SK-N-SH (cell line): ENCODE data around the gene S100A8. TPM values are rescaled to one million over a fixed set of nuclear protein-coding genes. Genes with fewer than 3 reads are reported as not detected.

Source experiments
- CTCF ChIA-PET: fragments of 300-600, 350-600 bp; formaldehyde crosslinking; extraction: SDS; loops from one replicate; lab custom pipeline; 2021; lab: Yijun Ruan, JAX
- POLR2A ChIA-PET: fragments of 350-600 bp; sonication (Branson Sonifier 250); formaldehyde crosslinking; extraction: SDS; loops from one replicate; lab custom pipeline; 2020; ENCODE audit warnings: antibody characterized with exemption, inconsistent platforms; lab: Yijun Ruan, JAX
- DNase-seq: peaks from one replicate; pipeline ENCODE4 v3.0.0; 2012
- H2AFZ ChIP-seq: fragments of 200-600 bp; sonication (generic); 2 replicates; pipeline ENCODE4 v1.8.1; 2016; ENCODE audit warnings: antibody characterized with exemption, mild to moderate bottlenecking, low read depth
- H3F3A ChIP-seq: fragments of 200-600 bp; sonication (generic); replicated peaks from 2 replicates; pipeline ENCODE3; 2016; ENCODE audit warnings: antibody characterized with exemption, mild to moderate bottlenecking; ENCODE audit not compliant: insufficient read depth
- H3K27ac ChIP-seq, 2 experiments: fragments of 200-500 bp in 1 of 2; fragments of 200-600 bp in 1 of 2; sonication (Bioruptor generic) in 1 of 2; sonication (generic), shearing (Covaris generic) in 1 of 2; 2 replicates each; pipeline versions ENCODE4 v1.5.1 to v1.6.1; 2014 to 2016; ENCODE audit warnings: low read depth in 2 of 2, inconsistent platforms in 1 of 2, low read length in 1 of 2, mild to moderate bottlenecking in 1 of 2, mixed read lengths in 1 of 2
- H3K27me3 ChIP-seq: fragments of 200-600 bp; sonication (generic), shearing (Covaris generic); 2 replicates; pipeline ENCODE4 v1.6.1; 2016; ENCODE audit warnings: mixed run types; ENCODE audit not compliant: insufficient read depth
- H3K36me3 ChIP-seq, 2 experiments: fragments of 200-500 bp in 1 of 2; fragments of 200-600 bp in 1 of 2; sonication (Bioruptor generic) in 1 of 2; sonication (generic) in 1 of 2; replicated peaks in 1 of 2; 2 replicates each; pipeline versions ENCODE3 to v1.5.1; 2014 to 2016; ENCODE audit warnings: low read length in 1 of 2, mild to moderate bottlenecking in 1 of 2; ENCODE audit not compliant: insufficient read depth in 2 of 2, control insufficient read depth in 1 of 2
- H3K4me1 ChIP-seq, 2 experiments: fragments of 200-500 bp in 1 of 2; fragments of 200-600 bp in 1 of 2; sonication (Bioruptor generic) in 1 of 2; sonication (generic), shearing (Covaris generic) in 1 of 2; 2 replicates each; pipeline versions ENCODE4 v1.5.1 to v1.6.1; 2014 to 2016; ENCODE audit warnings: low read depth in 1 of 2, low read length in 1 of 2, mixed run types in 1 of 2; ENCODE audit not compliant: insufficient read depth in 2 of 2, control insufficient read depth in 1 of 2
- H3K4me2 ChIP-seq: fragments of 200-600 bp; sonication (generic), shearing (Covaris generic); 2 replicates; pipeline ENCODE4 v1.6.1; 2017; ENCODE audit warnings: mixed run types
- H3K4me3 ChIP-seq, 2 experiments: fragments of 200-500 bp in 1 of 2; fragments of 200-600 bp in 1 of 2; sonication (Bioruptor generic) in 1 of 2; sonication (generic), shearing (Covaris generic) in 1 of 2; 2 replicates each; pipeline versions ENCODE4 v1.5.1 to v1.8.1; 2014 to 2016; ENCODE audit warnings: low read depth in 2 of 2, inconsistent platforms in 1 of 2, low read length in 1 of 2, mild to moderate bottlenecking in 1 of 2, mixed read lengths in 1 of 2, moderate library complexity in 1 of 2
- H3K79me2 ChIP-seq: fragments of 200-600 bp; sonication (generic); 2 replicates; pipeline ENCODE4 v1.8.1; 2017; ENCODE audit warnings: mild to moderate bottlenecking; ENCODE audit not compliant: insufficient read depth
- H3K9ac ChIP-seq: fragments of 200-600 bp; sonication (generic); 2 replicates; pipeline ENCODE4 v1.6.1; 2017; ENCODE audit warnings: mixed run types
- H3K9me2 ChIP-seq: fragments of 200-600 bp; sonication (generic); 2 replicates; pipeline ENCODE4 v1.6.1; 2017; ENCODE audit warnings: mixed run types
- H3K9me3 ChIP-seq: fragments of 200-600 bp; sonication (generic); 2 replicates; pipeline ENCODE4 v1.6.1; 2017; ENCODE audit warnings: mixed run types, mild to moderate bottlenecking, moderate library complexity
- H4K20me1 ChIP-seq: fragments of 200-600 bp; sonication (generic); 2 replicates; pipeline ENCODE4 v1.6.1; 2017; ENCODE audit warnings: mild to moderate bottlenecking, mixed run types; ENCODE audit not compliant: insufficient read depth
- CTCF ChIP-seq: fragments of 200-600 bp; sonication (generic); IDR thresholded peaks from 2 replicates; pipeline ENCODE4 v1.6.1; 2017; ENCODE audit warnings: antibody characterized with exemption, mild to moderate bottlenecking, moderate library complexity
- GATA2 ChIP-seq: sonication (generic); formaldehyde crosslinking; IDR thresholded peaks from 2 replicates; pipeline ENCODE4 v1.5.0; 2020; ENCODE audit warnings: mild to moderate bottlenecking, missing genetic modification reagents
- JUND ChIP-seq: IDR thresholded peaks from 2 replicates; pipeline ENCODE4 v1.4.0; 2012
- MAX ChIP-seq: IDR thresholded peaks from 2 replicates; pipeline ENCODE4 v1.4.0; 2012; ENCODE audit warnings: low read depth
- MXI1 ChIP-seq: IDR thresholded peaks from 2 replicates; pipeline ENCODE4 v1.6.1; 2012; ENCODE audit warnings: mild to moderate bottlenecking, low read depth, low read length, improper control_type of control experiment
- REST ChIP-seq: IDR thresholded peaks from 2 replicates; pipeline ENCODE4 v1.6.1; 2012; ENCODE audit warnings: mild to moderate bottlenecking, low read depth, low read length, moderate library complexity
- RFX5 ChIP-seq: IDR thresholded peaks from 2 replicates; pipeline ENCODE4 v1.6.1; 2012; ENCODE audit warnings: mild to moderate bottlenecking, improper control_type of control experiment, low read length
- RXRA ChIP-seq: IDR thresholded peaks from 2 replicates; pipeline ENCODE4 v1.4.0; 2012; ENCODE audit warnings: low read depth, mild to moderate bottlenecking, borderline replicate concordance
- SMC3 ChIP-seq: IDR thresholded peaks from 2 replicates; pipeline ENCODE4 v1.6.1; 2012; ENCODE audit warnings: low read depth, low read length, improper control_type of control experiment
- TAF1 ChIP-seq: IDR thresholded peaks from 2 replicates; pipeline ENCODE4 v1.6.1; 2012; ENCODE audit warnings: low read depth, mild to moderate bottlenecking, low read length, moderate library complexity, borderline replicate concordance
- TCF12 ChIP-seq: IDR thresholded peaks from 2 replicates; pipeline ENCODE4 v1.4.0; 2012
- YY1 ChIP-seq: IDR thresholded peaks from 2 replicates; pipeline ENCODE4 v1.4.0; 2012; ENCODE audit warnings: low read depth, mild to moderate bottlenecking
- ZBTB33 ChIP-seq: IDR thresholded peaks from 2 replicates; pipeline ENCODE4 v1.4.0; 2012; ENCODE audit warnings: low read depth, borderline replicate concordance
- WGBS: methylation state at CpG from one replicate; pipeline ENCODE4 v1.1.6; 2017; ENCODE audit warnings: low lambda C conversion rate; 5-methylcytosine and 5-hydroxymethylcytosine counted together
- polyA plus RNA-seq, 3 experiments: library from polyadenylated mRNA; depleted of rRNA; stranded (reverse); fragments of >200 nt; gene quantifications; 2 replicates each; pipeline ENCODE4 v1.2.3, GENCODE V29; 2012

The S100A8 gene
- polyA plus RNA-seq, 1 of the 3 experiments (the other 2 are of a cell fraction), result not detected

GRCh38 chr1:153439273-153439672 is 48.4 kb upstream of the S100A8 start (continued):
- TF ChIP-seq REST (no peak), CTCF (no peak)

- Histone ChIP-seq H3K79me2 (no peaks in the 10 kb centered on the region), H3K9ac (no peak overlapping the region), H3K4me1 (no peaks in the 10 kb centered on the region), H3F3A (no peaks in the 10 kb centered on the region), H3K4me2 (no peak overlapping the region), H3K9me3 (no peaks in the 10 kb centered on the region), H3K9me2 (no peaks in the 10 kb centered on the region), H3K4me3 (no peak overlapping the region), H2AFZ (no peak overlapping the region), H3K27ac (no peak overlapping the region), H3K36me3 (no peaks in the 10 kb centered on the region), H3K27me3 (no peaks in the 10 kb centered on the region; the same call in 1 of the 2 replicates), H4K20me1 (no peaks in the 10 kb centered on the region)
- DNase-seq, result no peak
- WGBS, result 3% methylated on average over 5 of the region's 7 CpGs
- CTCF ChIA-PET, result interaction anchor here (0.6 to 1.7 kb wide), 3 partner anchors 27 to 177 kb away, joined by 3 to 7 read pairs (median 3); partner anchors contain the start of gene S100A14
- TF ChIP-seq YY1, result no peak
- TF ChIP-seq RXRA, result no peak
- TF ChIP-seq ZBTB33, result no peak
- TF ChIP-seq TCF12, result no peak
- TF ChIP-seq GATA2 (CRISPR knock-in tag), result no peak
- TF ChIP-seq MXI1, result no peak
- TF ChIP-seq RFX5, result no peak
- TF ChIP-seq MAX, result no peak
- TF ChIP-seq SMC3, result no peak
- no peak for TF ChIP-seq TAF1
- TF ChIP-seq JUND, result no peak
- POLR2A ChIA-PET, result no interaction called here
These were observed 47.7 kb upstream of the S100A8 start for GRCh38 chr1:153438599-153438998.
